Lower leg skin (tissue), 3 donors: ENCODE measurements around the gene HIRA.

Experiments
- POLR2A ChIP-seq, 2 donors: fragments of 450-650 bp; IDR thresholded peaks; one replicate each; pipeline ENCODE4 v1.6.1; 2016 to 2017; ENCODE audit warnings: antibody characterized with exemption in 2 of 2, mild to moderate bottlenecking in 1 of 2, moderate library complexity in 1 of 2
- TF ChIP-seq, protein P1 (sequence below), 3 donors: fragments of 450-650 bp; IDR thresholded peaks; one replicate each; pipeline ENCODE4 v1.5.1; 2016; ENCODE audit warnings: antibody characterized with exemption in 3 of 3, mild to moderate bottlenecking in 3 of 3, moderate library complexity in 2 of 3

DNA sequence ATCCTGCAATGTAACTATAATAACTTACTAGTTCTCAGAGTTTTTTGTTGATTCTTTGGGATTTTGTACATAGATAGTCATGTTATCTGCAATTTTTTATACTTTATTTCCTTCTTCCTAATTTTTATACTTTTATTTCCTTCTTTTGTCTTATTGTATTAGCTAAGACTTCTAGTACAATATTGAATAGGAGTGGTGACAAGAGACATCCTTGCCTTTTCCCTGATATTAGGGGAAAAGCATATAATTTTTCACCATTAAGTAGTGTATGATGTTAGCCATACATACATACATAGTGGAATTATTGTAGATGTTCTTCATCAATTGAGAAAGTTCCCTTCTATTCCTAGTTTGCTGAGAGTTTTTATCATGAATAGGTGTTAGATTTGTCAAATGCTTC is 112.3 kb downstream of the HIRA start:
- no peak for TF ChIP-seq POLR2A (IDR thresholded peaks at IDR 0.05)
- TF ChIP-seq, protein P1, sequence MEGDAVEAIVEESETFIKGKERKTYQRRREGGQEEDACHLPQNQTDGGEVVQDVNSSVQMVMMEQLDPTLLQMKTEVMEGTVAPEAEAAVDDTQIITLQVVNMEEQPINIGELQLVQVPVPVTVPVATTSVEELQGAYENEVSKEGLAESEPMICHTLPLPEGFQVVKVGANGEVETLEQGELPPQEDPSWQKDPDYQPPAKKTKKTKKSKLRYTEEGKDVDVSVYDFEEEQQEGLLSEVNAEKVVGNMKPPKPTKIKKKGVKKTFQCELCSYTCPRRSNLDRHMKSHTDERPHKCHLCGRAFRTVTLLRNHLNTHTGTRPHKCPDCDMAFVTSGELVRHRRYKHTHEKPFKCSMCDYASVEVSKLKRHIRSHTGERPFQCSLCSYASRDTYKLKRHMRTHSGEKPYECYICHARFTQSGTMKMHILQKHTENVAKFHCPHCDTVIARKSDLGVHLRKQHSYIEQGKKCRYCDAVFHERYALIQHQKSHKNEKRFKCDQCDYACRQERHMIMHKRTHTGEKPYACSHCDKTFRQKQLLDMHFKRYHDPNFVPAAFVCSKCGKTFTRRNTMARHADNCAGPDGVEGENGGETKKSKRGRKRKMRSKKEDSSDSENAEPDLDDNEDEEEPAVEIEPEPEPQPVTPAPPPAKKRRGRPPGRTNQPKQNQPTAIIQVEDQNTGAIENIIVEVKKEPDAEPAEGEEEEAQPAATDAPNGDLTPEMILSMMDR (IDR thresholded peaks at IDR 0.05), result no peak
